NCI-H345 treated with DMSO at 0.1 percent for 48 hours (cell line): ENCODE results near the gene DDX11.
"Not testable (repeated sequence)": the region's sequence is repeated elsewhere in the genome, so short reads cannot be mapped to it uniquely, and the experiment has no call there.

Source experiments
- DNase-seq: peaks from one replicate; lab custom pipeline; 2025; ENCODE audit not compliant: unreplicated experiment; lab: John Stamatoyannopoulos, UW

The DDX11 gene

DNA sequence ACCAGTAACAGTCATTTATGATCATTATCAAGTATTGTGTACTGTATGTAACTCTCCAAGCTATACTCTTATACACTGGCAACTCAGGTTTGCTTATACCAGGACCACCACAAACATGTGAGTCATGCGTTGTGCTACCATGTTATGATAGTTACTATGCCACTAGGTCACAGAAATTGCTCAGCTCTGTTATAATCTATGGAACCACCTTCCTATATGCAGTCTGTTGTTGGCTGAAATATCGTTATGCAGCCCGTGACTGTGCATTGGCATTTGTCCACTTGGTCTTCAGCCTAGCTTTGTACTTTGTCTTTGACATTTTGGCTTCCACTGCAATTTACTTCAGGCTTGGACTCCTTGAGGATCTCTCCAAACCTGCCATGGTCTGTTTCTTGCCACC lies 7.5 kb upstream of the DDX11 start:
- not testable (repeated sequence) for DNase-seq

DNA sequence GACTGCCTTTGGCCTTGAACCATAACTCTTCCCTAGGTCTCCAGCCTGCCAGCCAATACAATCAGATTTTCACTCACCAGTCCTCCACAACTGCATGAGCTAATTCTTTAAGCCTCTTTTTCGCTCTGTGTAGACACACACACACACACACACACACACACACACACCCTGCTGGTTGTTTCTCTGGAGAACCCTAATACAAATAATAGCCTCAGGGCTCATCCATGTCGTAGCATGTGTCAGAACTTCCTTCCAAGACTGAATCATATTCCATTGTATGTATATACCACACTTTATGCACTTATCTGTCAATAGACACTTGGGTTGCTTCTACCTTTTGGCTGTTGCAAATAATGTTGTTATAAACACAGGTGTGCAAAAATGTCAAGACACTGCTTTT lies 6.0 kb upstream of the DDX11 start:
- not testable (repeated sequence) for DNase-seq

DNA sequence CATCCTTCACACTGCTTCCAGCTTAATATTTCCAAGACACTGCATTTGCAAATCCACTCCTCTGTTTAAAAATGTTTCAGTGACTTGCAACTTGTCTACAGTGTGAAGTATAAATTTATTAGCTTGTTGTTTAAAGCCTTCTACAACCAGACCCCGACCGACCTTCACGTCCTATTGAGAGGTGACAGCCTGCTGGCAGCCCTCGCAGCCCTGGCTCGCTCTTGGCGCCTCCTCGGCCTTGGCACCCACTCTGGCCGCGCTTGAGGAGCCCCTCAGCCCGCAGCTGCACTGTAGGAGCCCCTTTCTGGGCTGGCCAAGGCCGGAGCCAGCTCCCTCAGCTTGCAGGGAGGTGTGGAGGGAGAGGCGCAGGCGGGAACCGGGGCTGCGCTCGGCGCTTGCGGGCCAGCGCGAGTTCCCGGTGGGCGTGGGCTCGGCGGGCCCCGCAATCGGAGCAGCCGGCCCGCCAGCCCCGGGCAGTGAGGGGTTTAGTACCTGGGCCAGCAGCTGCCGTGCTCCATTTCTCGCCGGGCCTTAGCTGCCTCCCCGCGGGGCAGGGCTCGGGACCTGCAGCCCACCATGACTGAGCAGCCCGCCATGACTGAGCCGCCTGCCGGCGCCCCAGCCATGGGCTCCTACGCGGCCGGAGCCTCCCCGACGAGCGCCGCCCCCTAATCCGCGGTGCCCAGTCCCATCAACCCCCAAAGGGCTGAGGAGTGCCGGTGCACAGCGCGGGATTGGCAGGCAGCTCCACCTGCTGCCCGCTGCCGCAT lies 2.5 kb upstream of the DDX11 start:
- not testable (repeated sequence) for DNase-seq

- DNase-seq = not testable (repeated sequence)
Observed at GRCh38 chr12:31072962-31073361, 698 bp upstream of the DDX11 start.

- DNase-seq = not testable (repeated sequence)
Observed at GRCh38 chr12:31074333-31074874, 744 bp downstream of the DDX11 start.

- not testable (repeated sequence) for DNase-seq
Observed at GRCh38 chr12:31076150-31076549, 2.5 kb downstream of the DDX11 start.

- DNase-seq = not testable (repeated sequence)
Observed at GRCh38 chr12:31077095-31077494, 3.4 kb downstream of the DDX11 start.

GRCh38 chr12:31077998-31078397 lies 4.3 kb downstream of the DDX11 start:
- not testable (repeated sequence) for DNase-seq

DNA sequence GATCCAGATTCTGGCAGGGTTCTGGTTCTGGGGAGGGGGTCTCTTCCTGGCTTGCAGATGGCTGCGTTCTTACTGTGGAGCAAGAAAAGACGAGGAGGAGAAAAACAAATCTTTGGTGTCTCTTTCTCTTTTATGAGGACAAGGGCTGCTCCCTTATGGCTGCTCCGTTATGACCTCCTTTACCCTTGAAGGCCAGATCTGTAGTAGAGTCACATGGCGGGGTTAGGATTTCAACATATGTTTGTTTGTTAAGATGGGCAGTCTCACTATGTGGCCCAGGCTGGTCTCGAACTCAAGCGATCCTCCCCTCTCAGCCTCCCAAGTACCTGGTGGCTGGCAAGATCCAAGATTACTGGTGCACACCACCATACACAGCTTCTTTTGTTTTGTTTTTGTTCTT lies 5.8 kb downstream of the DDX11 start:
- DNase-seq = not testable (repeated sequence)

GRCh38 chr12:31080221-31080620 lies 6.6 kb downstream of the DDX11 start:
- not testable (repeated sequence) for DNase-seq

- DNase-seq = not testable (repeated sequence)
Observed at GRCh38 chr12:31081274-31081673, 7.6 kb downstream of the DDX11 start.

DNA sequence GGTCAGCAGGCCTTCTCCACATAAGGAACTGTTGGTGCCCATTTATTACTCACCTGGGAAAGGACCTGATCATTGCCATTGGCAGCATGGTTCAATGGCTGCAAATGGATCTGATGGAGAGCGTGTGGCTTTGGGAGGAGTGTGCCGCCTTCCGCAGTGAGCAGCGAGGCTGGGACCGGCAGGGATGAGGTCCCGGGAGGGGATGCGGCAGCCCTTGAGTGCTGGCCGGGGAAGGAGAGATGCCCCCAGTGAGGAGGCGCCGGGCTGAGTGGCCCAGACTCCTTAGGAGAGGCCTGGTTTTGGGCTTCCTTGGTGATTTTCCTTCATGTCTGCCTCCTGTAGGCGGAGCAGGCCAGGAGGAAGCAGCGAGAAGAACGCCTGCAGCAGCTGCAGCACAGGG lies 10.6 kb downstream of the DDX11 start:
- DNase-seq = not testable (repeated sequence)

DNA sequence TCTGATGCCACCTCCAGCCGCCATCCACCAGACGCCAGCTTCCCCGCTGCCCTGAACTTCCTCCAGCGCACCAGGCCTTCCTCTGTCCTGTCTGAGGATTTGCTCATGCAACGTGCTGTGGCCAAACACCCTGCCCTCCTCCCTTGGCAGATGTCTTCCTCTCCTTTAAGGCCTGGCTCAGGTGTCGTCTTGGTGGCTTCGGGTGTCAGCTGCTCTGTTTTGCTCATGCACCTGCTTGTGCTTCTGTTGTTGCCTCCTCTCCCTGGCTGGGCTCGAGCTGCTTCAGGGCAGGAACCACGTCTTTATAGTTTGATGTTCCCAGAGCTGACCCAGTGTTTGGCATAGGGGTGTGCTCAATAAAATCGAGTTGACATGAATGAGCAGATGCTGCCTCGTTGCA lies 12.4 kb downstream of the DDX11 start:
- not testable (repeated sequence) for DNase-seq

DNA sequence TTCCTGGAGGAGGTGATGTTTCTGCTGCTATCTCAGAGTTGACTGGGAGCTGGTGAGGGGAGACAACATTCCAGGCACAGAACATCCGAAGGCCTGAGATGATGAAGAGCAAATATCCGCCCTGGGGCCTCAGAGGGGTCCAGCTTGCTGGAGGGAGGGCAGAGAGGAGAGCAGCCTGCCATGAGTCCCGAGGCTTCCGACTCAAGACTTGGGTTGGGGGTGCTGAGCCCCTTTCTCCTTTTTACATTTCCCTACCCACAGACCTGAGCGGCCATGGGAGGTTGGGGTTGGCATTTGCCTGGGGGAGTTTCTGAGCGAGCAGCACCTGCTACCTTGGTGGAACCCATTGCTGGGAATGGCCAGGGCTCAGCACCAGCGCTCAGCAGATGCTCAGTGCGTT lies 13.8 kb downstream of the DDX11 start:
- not testable (repeated sequence) for DNase-seq

DNA sequence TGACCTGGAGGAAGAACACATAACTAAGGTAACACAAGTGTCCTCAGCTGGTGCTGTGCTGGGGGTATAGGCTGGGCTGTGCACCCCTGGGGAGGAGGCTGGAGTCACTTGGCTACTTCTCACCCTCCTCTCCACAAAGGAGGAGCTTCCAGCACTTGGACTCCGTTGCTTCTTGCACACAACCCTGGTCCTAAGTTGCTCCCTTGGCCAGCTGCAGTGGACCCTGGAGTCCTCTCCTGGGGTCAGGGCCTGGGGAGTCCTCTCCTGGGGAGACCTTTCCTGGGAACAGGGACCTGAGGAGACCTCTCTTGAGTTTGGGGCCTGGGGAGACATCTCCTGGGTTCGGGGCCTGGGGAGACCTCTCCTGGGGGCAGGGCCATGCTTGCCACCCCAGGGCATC lies 14.3 kb downstream of the DDX11 start:
- DNase-seq = not testable (repeated sequence)

- no peak for DNase-seq
Observed at GRCh38 chr12:31089072-31089471, 15.4 kb downstream of the DDX11 start.

DNA sequence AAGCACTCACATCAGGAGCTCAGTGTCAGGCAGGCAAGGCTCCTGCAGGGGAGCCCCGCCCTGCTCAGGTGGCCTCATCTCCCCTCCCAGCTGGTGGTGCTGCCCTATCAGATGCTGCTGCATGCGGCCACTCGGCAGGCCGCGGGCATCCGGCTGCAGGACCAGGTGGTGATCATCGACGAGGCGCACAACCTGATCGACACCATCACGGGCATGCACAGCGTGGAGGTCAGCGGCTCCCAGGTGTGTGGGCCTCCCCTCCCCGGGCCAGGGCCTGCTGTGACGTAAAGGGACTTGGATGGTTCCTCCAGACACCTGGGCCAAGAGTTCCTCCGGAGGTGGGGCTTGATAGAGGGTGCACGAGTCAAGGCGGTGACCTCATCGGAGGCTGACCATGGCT lies 18.0 kb downstream of the DDX11 start:
- DNase-seq = not testable (repeated sequence)

- DNase-seq = not testable (repeated sequence)
Observed at GRCh38 chr12:31092718-31093117, 19.1 kb downstream of the DDX11 start.

- DNase-seq = not testable (repeated sequence)
Observed at GRCh38 chr12:31095080-31095860, 21.6 kb downstream of the DDX11 start.

DNA sequence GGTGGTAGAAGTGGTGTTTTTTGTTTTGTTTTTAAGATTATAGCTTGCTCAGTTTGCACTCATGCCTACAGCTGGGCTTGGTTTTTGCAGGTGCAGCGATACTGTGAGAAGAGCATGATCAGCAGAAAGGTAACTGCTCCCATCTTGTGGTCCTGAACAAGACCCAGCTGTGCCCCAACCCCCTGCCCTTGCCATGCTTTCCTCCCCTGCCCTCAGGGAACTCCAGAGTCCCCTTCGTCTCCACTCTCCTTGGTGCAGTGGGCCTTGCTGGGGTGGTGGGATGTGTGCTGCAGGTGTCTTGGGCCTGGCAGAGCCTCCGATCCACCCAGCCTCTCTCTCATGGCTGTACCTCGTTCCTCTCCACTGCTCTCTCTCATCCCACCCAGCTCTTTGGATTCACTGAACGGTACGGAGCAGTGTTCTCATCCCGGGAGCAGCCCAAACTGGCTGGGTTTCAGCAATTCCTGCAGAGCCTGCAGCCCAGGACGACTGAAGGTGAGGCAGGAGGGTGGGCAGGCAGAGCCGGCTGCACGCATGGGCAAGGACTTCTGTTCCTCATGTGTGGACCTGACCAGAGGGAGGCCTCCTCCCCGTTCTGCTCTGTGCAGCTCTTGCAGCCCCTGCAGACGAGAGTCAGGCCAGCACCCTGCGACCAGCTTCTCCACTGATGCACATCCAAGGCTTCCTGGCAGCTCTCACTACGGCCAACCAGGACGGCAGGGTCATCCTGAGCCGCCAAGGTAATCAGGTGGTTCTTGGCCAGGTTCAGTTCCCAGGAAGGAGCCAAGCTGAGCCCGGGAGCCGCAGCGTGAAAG lies 22.8 kb downstream of the DDX11 start:
- DNase-seq = not testable (repeated sequence)

- not testable (repeated sequence) for DNase-seq
Observed at GRCh38 chr12:31097819-31098218, 24.2 kb downstream of the DDX11 start.
